Putamen (tissue), 1 donor: Measurements from ENCODE around the gene EPAS1.

ENCODE experiments used
- DNase-seq: peaks from one replicate; pipeline ENCODE4 v3.0.0-alpha.2; 2016; ENCODE audit warnings: low spot score

The EPAS1 gene

DNA sequence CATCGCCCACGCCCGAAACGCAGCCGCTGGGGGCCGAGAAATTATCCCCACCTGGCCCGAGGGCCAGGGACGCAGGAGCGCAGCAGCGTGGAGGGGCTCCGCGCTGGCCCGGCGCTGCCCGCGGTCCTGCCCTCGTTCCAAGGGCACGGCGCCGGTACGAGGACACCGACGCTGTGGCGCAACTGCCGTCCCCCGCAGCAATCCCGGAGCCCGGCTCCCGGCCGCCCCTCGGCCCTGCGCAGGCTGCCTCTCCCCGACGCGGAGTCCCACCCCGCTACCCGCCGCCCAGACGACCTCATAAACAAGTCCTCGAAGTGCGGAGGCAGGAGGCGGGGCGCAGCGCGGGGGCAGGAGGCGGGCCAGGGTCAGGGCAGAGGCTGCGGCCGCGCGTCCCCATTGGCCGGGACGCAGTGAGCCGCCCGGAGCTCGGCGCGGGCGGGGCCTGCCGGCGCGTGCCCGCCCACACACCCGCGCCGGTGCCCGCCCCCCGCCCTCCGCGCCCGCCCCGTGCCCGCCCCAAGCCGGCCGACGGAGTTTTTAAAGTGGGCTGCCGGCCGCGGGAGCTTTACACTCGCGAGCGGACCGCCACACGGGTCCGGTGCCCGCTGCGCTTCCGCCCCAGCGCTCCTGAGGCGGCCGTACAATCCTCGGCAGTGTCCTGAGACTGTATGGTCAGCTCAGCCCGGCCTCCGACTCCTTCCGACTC lies at the start of gene EPAS1:
TSS of gene EPAS1 (plus strand) at position 568 of the 706 bp plus-strand sequence. CDS start 505 bp downstream, outside the sequence.
- DNase-seq, result peak; percentile 76

DNA sequence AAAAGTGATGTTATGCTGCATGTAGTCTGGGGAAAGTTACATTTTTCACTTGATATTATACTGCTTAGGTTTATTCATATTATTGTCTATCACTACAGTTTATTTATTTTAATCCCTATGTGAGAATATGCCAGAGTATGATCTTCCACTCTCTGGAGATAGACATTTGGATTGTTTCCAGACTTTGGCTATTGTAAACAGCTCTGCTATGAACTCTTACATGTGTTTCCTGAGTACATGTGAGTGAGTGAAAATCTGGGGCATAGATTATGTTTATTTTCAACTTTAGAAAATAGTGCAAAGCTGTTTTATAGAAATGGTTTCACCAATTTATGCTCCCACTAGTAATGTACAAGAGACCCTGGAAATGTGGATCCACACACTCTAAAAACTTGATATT lies 49.0 kb upstream of the EPAS1 start:
- DNase-seq, result no peak

DNA sequence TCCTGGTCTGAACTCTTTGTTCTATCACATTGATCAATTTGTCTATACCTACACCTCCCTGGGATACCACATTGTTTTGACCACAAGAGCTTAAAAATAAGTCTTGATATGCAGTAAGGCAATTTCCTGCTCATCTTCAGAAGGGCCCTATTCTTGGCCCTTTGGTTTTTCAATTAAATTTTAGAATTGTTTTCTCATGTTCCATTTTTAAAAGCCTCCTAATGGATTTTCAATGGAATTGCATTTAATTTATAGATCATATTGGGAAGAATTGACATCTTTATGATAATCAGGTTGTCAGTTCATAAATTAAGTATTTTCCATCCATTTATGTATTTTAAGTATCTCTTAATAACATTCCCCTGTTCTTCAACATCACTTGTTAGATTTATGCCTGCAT lies 47.6 kb upstream of the EPAS1 start:
- DNase-seq, result no peak

DNA sequence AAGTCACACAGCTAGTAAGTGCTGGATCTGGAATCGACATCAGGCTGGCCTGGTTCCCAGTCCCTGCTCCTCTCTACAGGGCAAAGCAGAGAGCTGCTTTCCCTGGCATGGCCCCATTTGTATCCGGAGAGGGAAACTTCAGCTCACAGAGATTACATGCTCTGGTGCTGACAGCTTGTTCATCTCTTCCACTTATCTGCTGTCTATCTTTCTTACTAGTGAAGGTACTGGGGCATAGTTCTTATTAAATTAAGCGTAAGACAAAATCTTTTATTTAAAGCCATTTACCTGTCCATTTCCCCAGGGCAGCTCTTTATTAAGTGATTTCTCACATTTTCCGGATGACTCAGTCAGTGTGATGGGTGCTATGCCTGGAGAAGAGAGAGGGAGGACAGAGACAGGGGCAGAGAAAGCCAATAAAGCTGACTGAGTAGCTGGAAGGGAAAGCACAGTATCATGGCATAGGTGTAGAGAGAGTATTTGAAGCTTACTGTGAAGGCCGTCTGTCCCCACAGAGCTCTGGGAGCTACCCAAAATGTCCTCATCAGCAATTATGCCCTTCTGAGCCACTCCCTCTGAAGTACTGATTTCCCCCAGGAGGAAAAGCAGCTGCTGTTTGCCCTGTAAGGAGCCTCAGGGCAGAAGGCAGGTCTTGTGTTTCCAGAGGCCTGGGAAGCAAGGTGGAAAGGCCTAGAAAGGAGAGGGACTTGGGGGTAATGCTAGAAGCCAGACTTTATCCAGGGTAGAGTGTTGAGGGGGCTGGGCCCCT lies 44.1 kb upstream of the EPAS1 start:
- DNase-seq, result no peak

DNA sequence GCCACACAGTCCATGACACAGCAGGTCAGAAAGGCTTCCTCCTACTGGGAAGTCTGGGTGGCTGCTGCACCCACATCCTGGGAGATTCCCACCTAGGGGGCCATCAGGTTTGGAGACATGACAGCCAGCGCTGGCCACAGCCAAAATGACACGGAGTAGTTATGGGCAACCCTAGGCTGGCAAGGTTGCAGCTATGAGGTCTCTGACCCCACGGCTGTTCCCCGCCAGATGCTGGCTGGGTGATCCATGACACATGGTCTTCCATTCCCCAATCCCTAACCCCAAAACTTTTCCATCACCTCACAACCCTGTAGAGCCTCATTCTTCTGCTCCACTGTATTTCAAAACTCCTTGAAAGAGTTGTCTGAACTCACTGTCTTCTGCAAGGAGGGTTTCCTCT lies 42.7 kb upstream of the EPAS1 start:
- no peak for DNase-seq

DNA sequence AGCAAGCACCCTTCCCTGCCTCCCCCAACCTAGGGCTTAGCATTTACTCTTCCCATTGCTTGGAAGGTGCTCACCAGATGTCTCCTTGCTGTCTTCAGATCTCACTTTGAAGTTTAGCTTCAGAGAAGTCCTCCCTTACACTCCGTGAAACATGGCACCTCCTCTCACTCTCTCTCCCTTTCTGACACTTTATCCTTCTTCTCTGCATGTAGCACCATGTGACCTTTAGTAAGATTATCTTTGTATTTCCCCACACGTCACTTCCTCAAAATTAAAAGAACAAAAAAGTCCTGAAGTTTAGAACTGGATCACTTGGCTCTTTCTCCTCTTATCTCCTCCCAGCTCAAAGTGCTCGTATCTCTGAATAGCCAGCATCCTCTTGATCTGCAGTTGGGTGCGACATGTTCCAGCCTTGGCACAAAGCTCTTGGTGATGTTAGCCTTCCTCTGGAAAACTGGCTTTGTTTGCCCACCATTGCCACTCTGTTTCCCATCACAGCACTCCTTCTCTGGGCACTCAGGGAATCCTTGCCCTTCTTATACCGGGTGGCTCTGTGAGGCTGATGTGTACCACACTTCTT lies 40.6 kb upstream of the EPAS1 start:
- DNase-seq, result no peak

DNA sequence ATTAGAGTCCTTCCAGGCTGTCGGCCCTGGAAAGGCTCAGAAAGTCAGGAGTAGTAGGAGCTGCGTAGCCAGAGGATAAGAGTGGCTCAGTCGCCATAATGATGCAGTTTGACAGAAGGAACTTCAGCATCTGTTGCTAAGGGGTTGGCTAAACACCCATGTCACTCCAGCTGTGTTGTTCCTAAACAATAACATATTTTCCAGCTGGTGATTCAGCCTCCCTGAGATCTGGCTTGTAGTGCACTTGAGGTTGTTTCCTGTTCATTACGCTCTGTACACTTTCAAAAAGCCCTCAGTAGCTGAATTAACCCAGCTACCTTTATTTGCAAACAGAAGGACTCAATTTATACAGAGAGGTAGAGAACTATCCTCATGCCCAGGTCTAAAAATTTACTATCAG lies 39.7 kb upstream of the EPAS1 start:
- DNase-seq, result no peak

DNA sequence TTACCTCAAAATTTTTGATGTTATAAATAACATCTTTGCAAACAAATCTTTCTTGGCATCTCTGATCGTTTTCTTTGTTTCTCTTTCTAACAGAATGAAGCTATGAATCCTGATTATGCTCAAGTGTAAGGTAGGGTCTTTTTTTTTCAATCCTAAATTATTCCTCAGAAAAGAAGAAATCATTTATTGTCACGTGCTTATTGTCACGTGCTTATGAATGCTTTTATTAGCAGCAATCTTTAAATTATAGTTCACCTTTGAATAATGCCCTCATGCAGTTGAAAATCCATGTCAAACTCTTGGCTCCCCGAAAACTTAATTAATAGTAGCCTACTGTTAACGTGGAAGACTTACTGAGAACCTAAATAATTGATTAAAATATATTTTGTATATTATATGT lies 39.2 kb upstream of the EPAS1 start:
- DNase-seq, result no peak

DNA sequence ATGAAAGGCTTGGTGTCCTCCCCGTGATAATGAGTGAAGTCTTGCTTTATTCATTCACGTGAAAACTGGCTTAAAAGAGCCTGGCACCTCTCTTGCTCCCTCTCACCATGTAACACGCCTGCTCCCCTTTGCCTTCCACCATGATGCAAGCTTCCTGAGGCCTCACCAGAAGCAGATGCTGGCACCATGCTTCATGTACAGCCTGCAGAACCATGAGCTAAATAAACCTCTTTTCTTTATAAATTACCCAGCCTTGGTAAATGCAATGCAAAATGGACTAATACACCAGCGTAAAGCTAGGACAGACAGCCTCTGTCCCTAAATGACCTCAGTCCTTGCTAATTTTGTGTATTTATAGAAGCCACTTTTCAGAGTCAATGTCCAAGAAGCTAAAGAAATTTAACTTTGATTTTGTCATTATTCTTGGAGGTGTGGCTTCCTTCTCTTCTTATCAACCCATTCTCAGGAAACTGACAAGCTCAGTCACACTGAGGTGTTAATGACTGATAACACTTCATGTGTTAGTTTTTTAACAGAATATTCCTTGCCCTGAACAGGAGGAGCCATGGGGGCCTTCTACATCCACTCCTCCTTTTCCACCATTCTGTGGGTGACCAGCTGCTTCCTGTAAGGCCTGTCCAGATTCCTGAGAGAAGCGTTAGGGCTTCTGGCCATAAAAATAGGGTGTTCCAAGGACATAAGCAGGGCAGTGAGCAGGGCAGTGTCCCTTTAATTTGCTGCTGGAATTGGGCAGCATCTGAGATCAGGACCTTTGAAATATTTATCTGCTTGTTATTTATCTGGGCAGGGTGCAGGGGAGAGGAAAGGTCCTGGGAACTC lies 38.0 kb upstream of the EPAS1 start:
- no peak for DNase-seq

DNA sequence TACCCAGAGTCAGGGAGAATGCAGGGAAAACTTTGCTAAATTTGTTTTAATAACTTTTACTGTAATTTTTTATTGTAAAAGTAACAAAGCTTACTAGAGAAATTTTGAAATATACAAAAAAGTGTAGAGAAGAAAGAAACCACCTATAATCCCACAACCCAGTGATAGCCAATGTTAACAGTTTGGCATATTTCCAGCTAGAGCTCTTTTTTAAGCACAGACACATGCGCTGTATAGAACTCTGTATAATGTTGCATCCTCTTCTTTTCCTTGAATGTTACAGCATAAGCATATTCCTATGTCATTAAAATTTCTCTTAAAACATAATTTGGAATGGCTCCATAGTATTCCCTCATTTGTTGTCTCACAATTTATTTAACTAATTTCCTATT lies 37.4 kb upstream of the EPAS1 start:
- no peak for DNase-seq

DNA sequence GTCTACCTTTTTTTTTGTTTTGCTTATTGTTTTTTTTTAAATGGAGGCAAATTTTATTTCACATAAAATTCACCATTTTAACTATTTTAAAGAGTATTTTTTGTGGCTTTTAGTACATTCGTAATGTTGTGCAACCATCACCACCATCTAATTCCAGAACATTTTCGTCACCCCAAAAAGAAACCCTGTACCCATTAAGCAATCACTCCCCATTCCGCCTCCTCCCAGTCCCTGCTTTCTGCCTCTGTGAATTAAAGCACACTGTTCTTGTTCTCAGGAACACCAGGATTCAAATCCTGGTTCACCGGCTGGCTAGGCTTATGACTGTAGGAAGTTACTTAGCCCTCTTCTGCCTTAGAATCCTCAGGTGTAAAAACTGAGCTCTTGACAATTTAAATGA lies 36.9 kb upstream of the EPAS1 start:
- no peak for DNase-seq

DNA sequence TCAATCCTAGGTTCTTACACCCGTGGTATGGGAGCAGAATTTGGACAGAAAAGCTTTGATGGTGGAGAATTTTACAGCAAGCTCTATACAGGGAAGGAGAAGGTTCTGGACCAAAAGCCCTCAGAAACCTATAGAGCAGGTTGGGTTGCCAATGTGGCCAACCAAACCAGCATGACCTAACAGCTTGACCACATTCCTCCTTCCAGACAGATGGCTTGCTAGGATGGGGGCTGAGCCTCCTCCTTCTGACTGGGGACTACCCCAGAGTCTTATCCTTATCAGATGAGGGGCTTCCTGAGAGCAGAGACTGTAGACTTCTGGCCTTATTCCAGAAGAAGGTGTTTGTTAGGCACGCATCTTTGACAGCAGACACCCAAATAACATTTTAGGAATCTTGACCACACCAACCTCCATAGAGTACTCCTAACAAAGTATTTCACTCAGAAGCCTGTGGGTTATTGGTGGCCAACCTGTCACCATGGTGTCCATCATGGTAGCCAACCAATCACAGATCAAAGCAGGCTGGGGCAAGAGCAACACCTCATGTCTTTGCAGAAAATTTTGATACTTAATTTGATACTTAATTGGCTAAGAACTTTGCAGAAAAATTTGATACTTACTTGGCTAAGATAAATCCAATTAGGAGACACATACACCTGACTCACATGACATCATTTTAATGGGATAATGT lies 34.8 kb upstream of the EPAS1 start:
- DNase-seq, result no peak

DNA sequence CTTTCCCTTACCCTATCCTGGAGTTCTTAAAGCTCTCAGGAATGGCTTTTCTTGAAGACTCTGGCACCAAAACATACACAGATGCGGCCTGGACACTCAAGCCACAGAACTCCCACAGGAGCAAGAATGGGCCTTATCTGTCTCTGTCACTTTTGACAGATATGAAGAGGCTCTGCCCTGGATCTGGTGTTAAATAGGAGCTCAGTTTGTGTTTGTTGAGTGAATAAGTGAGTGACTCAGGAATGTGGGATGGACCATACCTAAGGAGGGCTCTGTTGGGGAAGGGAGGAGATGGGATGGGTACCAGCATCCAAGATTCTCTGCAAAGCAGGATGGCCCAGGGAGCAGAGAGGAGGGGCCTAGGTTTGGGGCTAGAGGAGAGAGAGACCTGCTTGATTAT lies 33.9 kb upstream of the EPAS1 start:
- DNase-seq, result no peak

DNA sequence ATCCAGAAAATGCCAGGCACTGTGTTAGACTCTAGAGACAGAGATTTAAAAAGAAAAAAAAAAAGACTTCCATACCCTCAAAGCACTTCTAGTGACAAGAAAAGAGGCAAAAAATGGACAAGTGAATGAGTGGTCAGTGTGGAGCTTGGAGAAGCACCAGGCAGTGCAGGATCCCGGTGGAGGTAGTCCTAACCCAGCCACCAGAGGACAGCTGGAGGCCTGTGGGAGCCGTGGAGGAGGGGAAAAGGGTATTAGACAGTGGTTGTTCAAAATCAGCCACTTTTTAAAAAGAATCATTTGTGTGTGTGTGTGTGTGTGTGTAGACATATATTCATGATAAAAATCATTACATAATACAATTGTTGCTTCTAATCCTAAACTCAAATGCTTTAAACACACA lies 32.8 kb upstream of the EPAS1 start:
- no peak for DNase-seq

DNA sequence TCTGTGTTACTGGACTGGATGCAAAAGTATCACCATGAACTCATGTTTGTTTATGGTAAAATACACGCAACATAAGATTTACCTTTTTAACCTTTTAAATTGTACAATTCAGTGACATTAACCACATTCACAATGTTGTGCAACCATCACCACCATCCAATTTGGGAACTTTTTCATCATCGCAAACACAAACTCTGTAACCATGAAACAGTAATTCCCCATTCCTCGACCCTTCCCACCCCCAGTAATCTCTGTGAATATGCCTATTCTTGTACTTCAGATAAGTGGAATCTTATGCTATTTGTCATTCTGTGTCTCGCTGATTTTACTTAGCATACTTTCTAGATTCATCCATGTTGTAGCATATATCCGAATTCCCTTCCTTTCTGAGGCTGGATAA lies 31.1 kb upstream of the EPAS1 start:
- no peak for DNase-seq

DNA sequence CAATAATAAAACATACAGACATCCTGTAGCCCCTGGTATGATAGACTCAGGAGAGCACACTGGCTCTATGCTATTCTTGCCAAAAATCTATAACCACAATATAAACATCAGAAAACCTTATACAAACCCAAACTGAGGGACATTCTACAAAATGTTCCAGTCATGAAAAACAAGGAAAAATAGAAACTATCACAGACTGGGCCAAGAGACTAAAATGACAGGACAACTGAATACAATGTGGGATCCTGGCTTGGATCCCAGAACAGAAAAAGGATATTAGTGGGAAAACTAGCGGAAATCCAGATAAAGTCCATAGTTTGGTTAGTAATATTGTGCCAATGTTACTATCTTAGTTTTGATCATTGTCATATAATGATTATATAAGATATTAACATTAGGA lies 29.6 kb upstream of the EPAS1 start:
- DNase-seq, result no peak

DNA sequence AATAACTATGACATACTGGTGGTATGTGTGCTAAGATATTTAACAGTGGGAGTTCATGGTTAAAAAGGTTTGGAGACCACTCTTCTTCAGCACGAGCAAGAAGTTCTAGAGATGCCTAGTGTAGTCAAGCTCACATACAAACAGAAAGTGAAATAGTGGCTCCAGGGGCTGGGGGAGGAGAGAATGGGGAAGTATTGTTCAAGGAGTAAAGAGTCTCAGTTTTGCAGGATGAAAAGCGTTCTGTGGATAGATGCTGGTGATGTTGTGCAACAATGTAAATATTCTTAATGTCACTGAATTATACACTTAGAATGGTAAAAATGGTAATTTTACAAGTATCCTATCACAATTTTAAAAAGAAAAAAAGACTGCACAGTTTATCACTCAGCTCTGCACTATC lies 29.0 kb upstream of the EPAS1 start:
- DNase-seq, result no peak

DNA sequence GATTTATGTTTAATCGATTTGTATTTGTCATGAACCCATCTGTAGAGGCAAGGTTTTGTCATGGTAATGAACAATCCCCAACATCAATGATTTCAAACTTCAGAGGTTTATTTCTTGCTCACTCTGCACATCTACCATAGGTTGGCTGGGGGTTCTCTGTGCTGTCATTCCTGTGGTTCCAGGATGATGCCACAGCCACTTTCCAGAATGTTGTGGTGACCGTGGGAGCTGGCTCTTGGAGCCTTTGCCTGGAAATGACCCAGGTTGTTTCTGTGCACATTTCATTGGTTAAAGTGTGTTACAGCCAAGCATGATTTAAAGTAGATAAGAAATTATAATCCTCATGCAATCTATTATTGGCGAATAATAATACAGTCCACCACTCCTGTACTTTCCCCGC lies 28.2 kb upstream of the EPAS1 start:
- DNase-seq, result no peak

DNA sequence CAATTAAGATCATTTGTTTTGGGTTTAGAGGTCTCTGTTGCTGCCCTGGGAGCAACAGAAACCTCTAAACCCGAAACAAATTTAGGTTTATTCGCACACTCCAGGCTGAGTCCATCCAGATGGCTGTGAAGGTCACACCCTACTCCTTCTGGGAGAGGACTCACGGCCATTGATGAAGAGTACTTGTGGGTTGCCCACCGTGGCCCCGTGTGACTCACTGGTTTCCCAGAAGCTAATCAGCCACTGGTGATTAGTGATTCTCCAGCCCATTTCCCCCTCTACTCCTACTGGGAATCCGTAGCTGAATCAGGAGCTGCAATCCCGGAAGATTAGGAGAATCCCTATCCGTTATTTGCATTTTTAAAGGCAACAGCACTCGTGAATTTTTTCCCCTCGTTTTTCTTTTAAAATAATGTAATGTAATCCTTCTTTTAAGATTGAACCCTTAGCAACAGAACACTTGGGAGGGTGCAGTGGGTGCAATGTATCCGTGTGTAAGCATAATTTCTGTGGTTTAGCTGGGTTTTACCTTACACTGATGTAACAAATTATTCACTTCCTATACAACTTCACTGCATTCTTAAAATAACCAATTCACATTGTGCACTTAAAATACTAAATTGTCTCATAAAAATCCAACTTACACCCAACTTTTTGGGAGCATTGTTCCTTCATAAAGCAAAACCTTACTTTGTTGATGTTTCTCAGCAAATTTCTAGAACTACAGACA lies 27.5 kb upstream of the EPAS1 start:
- DNase-seq, result no peak

DNA sequence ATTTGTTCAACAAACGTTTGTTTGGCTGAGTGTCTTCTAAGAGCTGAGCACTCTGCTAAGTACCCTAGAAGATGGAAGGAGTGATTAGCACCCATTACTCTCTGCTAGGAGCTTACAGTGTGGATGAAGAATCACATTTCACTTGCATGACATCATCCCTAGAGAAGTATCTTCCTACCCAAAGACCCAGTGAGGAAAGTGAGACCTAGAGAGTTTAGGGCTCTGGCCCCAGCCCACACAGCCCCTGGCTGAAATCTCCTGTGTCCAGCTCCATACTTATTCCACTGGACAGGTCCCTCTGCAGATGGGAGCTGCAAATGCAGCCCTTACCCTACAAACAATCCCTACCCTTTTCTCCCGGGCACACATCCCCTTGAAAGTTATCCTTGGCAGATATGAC lies 26.8 kb upstream of the EPAS1 start:
- no peak for DNase-seq

DNA sequence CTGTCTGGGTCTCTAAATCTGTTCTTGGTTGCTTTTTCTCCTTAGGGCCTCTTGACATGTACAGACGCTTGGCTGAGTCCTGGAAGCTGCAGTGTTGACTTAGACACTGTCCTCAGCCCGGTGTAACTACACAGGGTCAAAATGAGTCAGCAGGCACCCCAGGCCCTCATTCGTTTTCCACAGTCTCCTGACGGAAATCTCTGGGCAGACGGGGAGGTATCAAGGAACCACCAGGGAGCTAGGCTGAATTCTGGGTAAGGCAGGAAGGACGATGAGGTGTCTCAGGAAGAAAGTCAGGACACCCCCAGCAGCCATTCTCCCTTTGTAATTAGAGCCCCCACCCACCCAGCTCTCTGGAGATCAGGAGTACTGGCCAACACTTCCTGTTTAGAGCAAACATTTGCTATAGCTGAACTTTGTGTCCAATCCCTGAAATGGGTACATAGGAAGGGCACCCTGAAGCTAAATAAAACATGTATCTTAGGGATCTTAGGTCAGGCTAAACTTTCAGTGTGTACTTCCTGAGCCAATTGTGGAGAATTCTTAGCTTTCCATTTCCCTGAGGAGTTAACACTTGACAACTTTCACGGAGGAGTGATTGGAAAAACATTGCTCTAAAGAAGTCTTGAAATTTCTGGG lies 23.9 kb upstream of the EPAS1 start:
- DNase-seq, result no peak
